Esophagus muscularis mucosa (tissue), 3 donors: ENCODE results near the gene TMEM125.

Experiments
- CTCF ChIP-seq, 3 experiments: fragments of 200-600 bp in 2 of 3; fragments of 450-650 bp in 1 of 3; sonication (generic) in 2 of 3; IDR thresholded peaks; one replicate each; pipeline ENCODE4 v1.5.1; 2017 to 2019; ENCODE audit warnings: antibody characterized with exemption in 3 of 3, mild to moderate bottlenecking in 2 of 3, moderate library complexity in 1 of 3
- POLR2A ChIP-seq: fragments of 450-650 bp; IDR thresholded peaks from one replicate; pipeline ENCODE4 v1.6.1; 2017; ENCODE audit warnings: antibody characterized with exemption, moderate library complexity, mild to moderate bottlenecking, low read depth
- POLR2AphosphoS5 ChIP-seq, 2 donors: sonication (generic); formaldehyde crosslinking; IDR thresholded peaks; one replicate each; pipeline ENCODE4 v1.6.1; 2017; ENCODE audit warnings: antibody characterized with exemption in 2 of 2

GRCh38 chr1:43298055-43298454, 28.3 kb downstream of the TMEM125 start:
- TF ChIP-seq POLR2A: no peak
- no peak for TF ChIP-seq CTCF (IDR thresholded peaks at IDR 0.05)
- no peak for TF ChIP-seq POLR2AphosphoS5 (IDR thresholded peaks at IDR 0.05)
